ENCODE results near the gene NFASC.

GRCh38 chr1:205060746-205061145, 190.1 kb downstream of the NFASC start:
- TF ChIP-seq CTCF (IDR thresholded peaks at IDR 0.05) (no peak), POLR2A (IDR thresholded peaks at IDR 0.05) (no peak)

Measured in adrenal gland (tissue), 5 donors.